Right renal cortex interstitium (tissue), 3 donors: ENCODE data around the gene MTFR1L. TPM values are rescaled to one million over a fixed set of nuclear protein-coding genes. Genes with fewer than 3 reads are reported as not detected.

ENCODE experiments used
- DNase-seq, 3 donors: peaks; one replicate each; pipeline ENCODE4 v3.0.0-alpha.2; 2013; ENCODE audit warnings: low read depth in 3 of 3, low spot score in 2 of 3
- polyA plus RNA-seq, 3 donors: library from polyadenylated mRNA; unstranded; fragments of 120-200 nt; gene quantifications; one replicate each; pipeline ENCODE4 v1.2.1, GENCODE V29; 2013; ENCODE audit not compliant: insufficient read length in 3 of 3

MTFR1L gene
- polyA plus RNA-seq, 3 donors = 90.6 to 117 (median 98.1) TPM

DNA sequence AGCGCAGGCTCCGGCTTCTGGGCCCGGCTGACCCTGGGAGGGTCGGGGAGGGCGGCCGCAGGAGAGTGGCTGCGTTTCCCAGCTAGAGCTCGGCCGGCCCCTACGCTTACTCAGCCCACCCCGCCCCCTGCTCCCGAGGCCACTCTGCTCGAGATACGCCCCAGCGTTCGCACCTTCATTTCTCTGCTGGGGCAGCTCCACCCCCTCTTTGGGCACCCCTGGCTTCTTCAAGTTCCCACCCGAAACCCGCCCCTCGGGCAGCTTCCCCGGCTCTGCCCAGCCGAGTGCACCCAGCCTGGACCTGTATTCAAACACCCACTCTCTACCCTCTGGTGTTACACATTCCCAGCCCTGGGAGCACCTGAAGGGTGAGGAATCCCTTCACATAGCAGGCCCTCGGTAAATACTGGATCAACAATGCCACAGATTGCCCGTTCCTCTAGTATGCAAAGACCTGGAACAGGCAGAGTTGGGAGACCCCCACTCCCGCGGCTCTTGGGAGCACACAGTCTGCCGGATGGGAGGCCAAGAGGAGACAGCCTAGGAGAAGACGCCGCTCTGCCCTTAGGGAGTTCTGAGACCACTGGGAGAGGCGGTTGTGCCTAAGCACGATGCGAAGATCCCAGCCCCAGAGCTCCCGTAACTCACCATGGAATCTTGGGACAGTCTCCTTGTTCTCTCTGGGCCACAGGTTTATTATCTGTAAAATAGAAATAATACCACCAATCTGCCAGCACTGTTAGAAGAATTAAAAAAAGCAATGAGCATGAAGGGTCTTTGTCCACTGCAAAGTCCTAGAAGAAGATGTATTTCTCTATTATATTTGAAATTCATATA, 56.3 kb downstream of the MTFR1L start:
- DNase-seq = no peak

DNA sequence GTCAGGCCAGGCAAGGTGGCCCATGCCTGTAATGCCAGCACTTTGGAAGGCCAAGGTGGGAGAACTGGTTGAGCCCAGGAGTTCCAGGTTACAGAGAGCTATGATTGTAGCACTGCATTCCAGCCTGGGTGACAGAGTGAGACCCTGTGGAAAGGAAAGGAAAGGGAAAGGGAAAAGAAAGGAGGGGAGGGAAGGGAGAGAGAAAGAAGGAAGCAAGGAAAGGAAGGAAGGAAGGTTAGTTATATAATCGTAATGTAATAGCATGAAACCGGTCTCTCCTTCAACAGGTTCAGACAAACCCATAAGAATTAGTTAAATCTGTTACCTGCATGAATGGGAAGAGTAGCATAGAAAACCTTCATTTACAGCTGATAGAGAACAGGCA, 56.9 kb downstream of the MTFR1L start:
- no peak for DNase-seq

GRCh38 chr1:25877155-25877554, 57.4 kb downstream of the MTFR1L start:
- DNase-seq = no peak

GRCh38 chr1:25878690-25879089, 58.9 kb downstream of the MTFR1L start:
- DNase-seq = no peak

- no peak for DNase-seq
These were observed 59.9 kb downstream of the MTFR1L start for GRCh38 chr1:25879675-25880074.

GRCh38 chr1:25880518-25880917, 60.8 kb downstream of the MTFR1L start:
- no peak for DNase-seq

DNA sequence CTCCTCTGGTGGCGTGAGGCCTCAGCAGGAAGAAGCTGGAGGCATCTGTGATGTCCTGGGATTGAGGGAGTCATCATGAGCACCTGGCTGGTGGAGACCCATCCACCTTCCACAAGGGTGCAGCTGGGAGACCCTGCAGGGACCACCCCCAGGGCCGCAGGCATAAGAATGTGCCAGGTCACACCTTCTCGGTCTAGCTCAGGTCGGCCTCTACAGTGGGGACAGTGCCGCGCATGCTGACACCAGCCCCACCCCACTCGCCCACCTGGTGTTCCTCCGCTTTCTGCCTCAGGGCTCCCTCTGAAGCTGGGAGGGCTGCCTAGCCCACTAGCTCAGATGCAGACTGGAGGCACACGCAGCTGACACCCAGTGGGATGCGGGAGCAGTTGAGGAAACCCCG, 61.5 kb downstream of the MTFR1L start:
- no peak for DNase-seq

Other genes starting within 250 kb of the MTFR1L start
- 10 to 100 TPM; 14.8 to 16.0 (median 15.2) TPM for gene MAN1C1, start 203.2 kb upstream of the MTFR1L start, polyA plus RNA-seq
- 10 to 100 TPM; 72.8 to 79.9 (median 74.1) TPM for gene SELENON, start 19.8 kb upstream of the MTFR1L start, polyA plus RNA-seq
- gene AUNIP, start 39.5 kb downstream of the MTFR1L start, polyA plus RNA-seq = 1 to 10 TPM; 3.7 to 4.6 (median 4.0) TPM
- gene PAQR7, start 55.8 kb downstream of the MTFR1L start, polyA plus RNA-seq = 10 to 100 TPM; 25.7 to 29.6 (median 26.7) TPM
- 1,000 to 10,000 TPM; 1,230 to 1,452 (median 1,364) TPM for gene STMN1, start 86.5 kb downstream of the MTFR1L start, polyA plus RNA-seq
- gene PAFAH2, start 178.1 kb downstream of the MTFR1L start, polyA plus RNA-seq = 10 to 100 TPM; 18.8 to 22.9 (median 22.3) TPM
- gene EXTL1, start 201.8 kb downstream of the MTFR1L start, polyA plus RNA-seq = 1 to 10 TPM; 1.1 to 1.5 (median 1.3) TPM
- 1 to 10 TPM; 2.8 to 4.9 (median 4.2) TPM for gene SLC30A2, start 226.2 kb downstream of the MTFR1L start, polyA plus RNA-seq
- 1 to 10 TPM in 1 of 3 donors, under 1 TPM in 2; 0.82 to 1.3 (median 0.85) TPM for gene TRIM63, start 247.7 kb downstream of the MTFR1L start, polyA plus RNA-seq